Right lobe of liver (tissue), 6 donors: ENCODE data around the gene TXNDC16. TPM values are rescaled to one million over a fixed set of nuclear protein-coding genes. Genes with fewer than 3 reads are reported as not detected.

ENCODE experiments used
- ATAC-seq, 4 donors: fragments of 200-7000 bp; cut with Tn5 transposase; one replicate each; pipeline ENCODE4 v1.9.1; 2020; ENCODE audit warnings: mild to moderate bottlenecking in 4 of 4, moderate library complexity in 4 of 4
- DNase-seq, 3 donors: peaks; one replicate each; pipeline ENCODE4 v3.0.0-alpha.2; 2020
- H3K27ac ChIP-seq, 3 donors: fragments of 200-600 bp; one replicate each; pipeline ENCODE4 v1.8.0; 2022
- H3K27me3 ChIP-seq, 2 donors: fragments of 200-600 bp; one replicate each; pipeline ENCODE4 v1.8.0; 2022
- H3K36me3 ChIP-seq, 4 donors: fragments of 200-600 bp; sonication (generic) in 1 of 4; one replicate each; pipeline versions ENCODE4 v1.5.1 to v1.8.0; 2017 to 2022; ENCODE audit warnings: control low read depth in 1 of 4
- H3K4me1 ChIP-seq, 4 donors: fragments of 200-600 bp; sonication (generic) in 1 of 4; one replicate each; pipeline versions ENCODE4 v1.5.1 to v1.8.0; 2017 to 2022; ENCODE audit warnings: control low read depth in 1 of 4
- H3K4me3 ChIP-seq, 3 donors: fragments of 200-600 bp; one replicate each; pipeline ENCODE4 v1.8.0; 2022
- H3K9me3 ChIP-seq, 4 donors: fragments of 200-600 bp; sonication (generic) in 1 of 4; one replicate each; pipeline versions ENCODE4 v1.5.1 to v1.8.0; 2017 to 2022; ENCODE audit warnings: control low read depth in 1 of 4
- POLR2A ChIP-seq: fragments of 450-650 bp; IDR thresholded peaks from one replicate; pipeline ENCODE4 v1.6.1; 2017; ENCODE audit warnings: antibody characterized with exemption, mild to moderate bottlenecking
- WGBS: methylation state at CpG from one replicate; pipeline ENCODE4 v1.1.6; 2018; ENCODE audit warnings: low coverage, low lambda C conversion rate; ENCODE audit not compliant: insufficient coverage; ENCODE audit errors: missing lambda C conversion rate; 5-methylcytosine and 5-hydroxymethylcytosine counted together
- intact Hi-C, 2 donors: fragments of 100-400 bp; cut with DNase I; formaldehyde crosslinking; loops; one replicate each; pipeline versions ENCODE4 v1.11.2 to v1.14.1; 2022
- total RNA-seq, 6 experiments: library from RNA; depleted of rRNA in 2 of 6; stranded (reverse); fragments of >200 nt in 2 of 6; fragmentation: NEBNext Ultra II Directional in 3 of 6; extraction: Animal tissue kit (Norgen Biotek cat#: 25700) in 3 of 6; gene quantifications; one replicate each; pipeline versions ENCODE4 v1.1.0 to v1.2.4, GENCODE V29; 2016 to 2023
- TF ChIP-seq, protein P1 (sequence below), 4 donors: fragments of 200-600 bp in 3 of 4; fragments of 450-650 bp in 1 of 4; IDR thresholded peaks; one replicate each; pipeline versions ENCODE4 v1.5.1 to v1.8.0; 2016 to 2022; ENCODE audit warnings: antibody characterized with exemption in 4 of 4, mild to moderate bottlenecking in 2 of 4
- donor health status: DM: no; HTN: yes; CAD: no.
- donor health status: DM: no; HTN: no; CAD: no.
- donor health status: DM: no; HTN: no; CAD: no.
- donor health status: DM: no; HTN: yes; CAD: no.
- donor health status: DM: no; HTN: yes; CAD: no.

The TXNDC16 gene
- total RNA-seq, 6 experiments from 2014 or later, result 2.0 to 5.5 (median 4.1) TPM

DNA sequence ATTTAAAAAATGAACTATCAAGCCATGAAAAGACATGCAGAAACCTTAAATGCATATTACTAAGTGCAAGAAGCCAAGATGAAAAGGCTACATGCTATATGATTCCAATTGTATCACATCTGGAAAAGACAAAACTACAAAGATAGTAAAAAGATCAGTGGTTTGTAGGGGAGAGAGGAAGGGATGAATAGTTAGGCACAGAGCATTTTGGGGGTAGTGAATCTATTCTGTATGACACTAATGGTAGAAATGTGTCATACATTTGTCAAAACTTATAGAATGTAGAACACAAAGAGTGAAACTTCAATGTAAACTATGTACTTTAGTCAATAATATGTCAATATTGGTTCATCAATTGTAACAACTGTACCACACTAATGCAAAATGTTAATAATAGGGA lies 20.8 kb downstream of the TXNDC16 start:
- DNase-seq (no peak), ATAC-seq (no peak)
- no peaks in the 10 kb centered on the region for H3K27me3 ChIP-seq
- TF ChIP-seq POLR2A, result no peak
- TF ChIP-seq, protein P1, sequence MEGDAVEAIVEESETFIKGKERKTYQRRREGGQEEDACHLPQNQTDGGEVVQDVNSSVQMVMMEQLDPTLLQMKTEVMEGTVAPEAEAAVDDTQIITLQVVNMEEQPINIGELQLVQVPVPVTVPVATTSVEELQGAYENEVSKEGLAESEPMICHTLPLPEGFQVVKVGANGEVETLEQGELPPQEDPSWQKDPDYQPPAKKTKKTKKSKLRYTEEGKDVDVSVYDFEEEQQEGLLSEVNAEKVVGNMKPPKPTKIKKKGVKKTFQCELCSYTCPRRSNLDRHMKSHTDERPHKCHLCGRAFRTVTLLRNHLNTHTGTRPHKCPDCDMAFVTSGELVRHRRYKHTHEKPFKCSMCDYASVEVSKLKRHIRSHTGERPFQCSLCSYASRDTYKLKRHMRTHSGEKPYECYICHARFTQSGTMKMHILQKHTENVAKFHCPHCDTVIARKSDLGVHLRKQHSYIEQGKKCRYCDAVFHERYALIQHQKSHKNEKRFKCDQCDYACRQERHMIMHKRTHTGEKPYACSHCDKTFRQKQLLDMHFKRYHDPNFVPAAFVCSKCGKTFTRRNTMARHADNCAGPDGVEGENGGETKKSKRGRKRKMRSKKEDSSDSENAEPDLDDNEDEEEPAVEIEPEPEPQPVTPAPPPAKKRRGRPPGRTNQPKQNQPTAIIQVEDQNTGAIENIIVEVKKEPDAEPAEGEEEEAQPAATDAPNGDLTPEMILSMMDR (IDR thresholded peaks at IDR 0.05), result no peak
- H3K27ac ChIP-seq, result no peak overlapping the region
- peaks cover 0 to 12% (median 3%) of the 10 kb centered on the region in 4 donors for H3K36me3 ChIP-seq
- no peaks in the 10 kb centered on the region for H3K4me1 ChIP-seq
- H3K9me3 ChIP-seq, result no peaks in the 10 kb centered on the region
- intact Hi-C loops, result no loop called here
- H3K4me3 ChIP-seq, result no peak overlapping the region

DNA sequence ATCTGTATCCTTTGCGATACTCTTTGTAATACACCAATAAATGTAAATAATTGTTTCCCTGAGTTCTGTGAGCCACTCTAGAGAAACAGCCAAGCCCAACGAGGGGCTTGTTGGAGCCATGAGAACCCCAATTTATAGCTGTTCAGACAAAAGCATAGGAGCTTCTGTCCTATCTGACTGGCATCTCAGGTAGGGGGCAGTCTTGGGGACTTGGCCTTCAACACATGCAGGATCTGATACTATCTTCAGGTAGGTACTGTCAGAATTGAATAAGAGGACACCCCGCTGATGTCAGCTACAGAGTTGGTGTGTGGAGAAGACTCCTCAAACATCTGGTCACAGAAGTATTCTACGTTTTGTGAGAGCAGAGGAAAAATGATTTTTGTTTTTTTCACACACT lies 25.3 kb downstream of the TXNDC16 start:
- intact Hi-C loops, result no loop called here
- no peaks in the 10 kb centered on the region for H3K27me3 ChIP-seq
- H3K36me3 ChIP-seq, result no peaks in the 10 kb centered on the region
- WGBS, result 80% methylated on average over 4 of the region's 4 CpGs
- no peaks in the 10 kb centered on the region for H3K9me3 ChIP-seq
- no peak overlapping the region for H3K4me3 ChIP-seq
- H3K4me1 ChIP-seq, result no peaks in the 10 kb centered on the region
- no peak for ATAC-seq
- no peak for DNase-seq
- TF ChIP-seq, protein P1 (IDR thresholded peaks at IDR 0.05), result no peak
- TF ChIP-seq POLR2A, result no peak
- no peak overlapping the region for H3K27ac ChIP-seq

DNA sequence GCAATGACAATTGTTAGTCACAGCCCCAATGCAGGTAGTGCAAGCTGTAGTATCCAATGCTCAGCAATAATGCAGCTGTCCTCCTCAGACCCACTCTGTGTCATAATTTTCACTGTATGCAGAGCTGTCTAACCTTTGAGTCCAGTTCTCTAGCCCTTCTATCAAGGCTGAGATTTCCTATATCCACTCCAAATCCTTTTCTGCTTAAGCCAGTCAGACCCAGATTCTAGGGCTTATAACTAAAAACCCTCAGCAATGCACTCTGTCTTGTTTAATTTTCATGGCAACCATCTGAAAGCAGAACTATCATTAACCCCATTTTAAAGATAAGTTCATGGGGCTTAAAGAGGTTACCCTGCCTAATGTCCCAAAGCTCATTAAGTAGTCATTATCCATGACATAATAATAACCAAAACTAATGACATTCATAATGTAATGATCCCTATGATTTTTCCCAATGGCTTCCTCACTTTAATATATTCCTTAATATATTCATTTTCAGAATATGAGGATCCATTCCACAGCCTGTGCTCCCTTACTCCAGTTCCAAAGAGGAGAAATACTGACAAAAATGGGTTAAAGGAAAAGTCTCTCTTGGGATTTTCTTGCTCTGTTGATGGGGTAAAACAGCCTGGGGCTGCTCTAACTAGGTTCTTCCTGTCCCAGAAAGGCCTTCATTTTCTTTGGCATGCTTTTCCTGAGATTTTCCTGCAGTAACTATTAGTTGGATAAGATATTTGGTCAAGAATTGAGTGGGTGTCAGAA lies 29.5 kb downstream of the TXNDC16 start:
- Histone ChIP-seq H3K4me1 (no peaks in the 10 kb centered on the region), H3K27me3 (no peaks in the 10 kb centered on the region), H3K4me3 (no peak overlapping the region), H3K27ac (no peak overlapping the region), H3K36me3 (no peaks in the 10 kb centered on the region), H3K9me3 (no peaks in the 10 kb centered on the region)
- no peak for DNase-seq
- ATAC-seq, result no peak
- intact Hi-C loops, result no loop called here
- TF ChIP-seq POLR2A, result no peak
- TF ChIP-seq, protein P1 (IDR thresholded peaks at IDR 0.05), result no peak

DNA sequence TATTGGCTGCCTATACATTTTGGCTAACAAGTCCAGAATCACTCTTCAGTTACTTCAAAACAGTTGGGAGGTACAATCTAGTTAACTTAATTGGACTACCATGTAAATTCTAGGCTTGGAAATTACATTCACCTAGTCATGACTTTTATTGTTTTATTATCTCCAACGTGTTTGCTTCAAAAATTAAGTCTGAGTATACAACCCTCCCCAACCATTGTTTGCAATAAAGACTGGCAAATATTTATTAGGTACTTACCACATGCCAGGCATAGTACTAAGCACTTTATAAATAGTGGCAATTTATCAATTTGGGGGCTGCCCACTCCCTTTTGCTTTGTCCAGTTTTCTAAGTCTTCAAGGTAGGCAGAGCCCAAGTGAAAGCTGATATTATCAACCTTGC lies 30.3 kb downstream of the TXNDC16 start:
- ATAC-seq (no peak), DNase-seq (no peak)
- Histone ChIP-seq H3K27ac (no peak overlapping the region), H3K27me3 (no peaks in the 10 kb centered on the region), H3K4me3 (no peak overlapping the region), H3K4me1 (no peaks in the 10 kb centered on the region), H3K9me3 (no peaks in the 10 kb centered on the region), H3K36me3 (no peaks in the 10 kb centered on the region)
- intact Hi-C loops, result no loop called here
- 71% methylated on average over 1 of the region's 1 CpG for WGBS
- TF ChIP-seq, protein P1 (IDR thresholded peaks at IDR 0.05), result no peak
- TF ChIP-seq POLR2A, result no peak
